Uterus (tissue), 4 donors: ENCODE data around the gene FUCA1. TPM values are rescaled to one million over a fixed set of nuclear protein-coding genes. Genes with fewer than 3 reads are reported as not detected.

Source experiments
- DNase-seq, 2 donors: peaks; one replicate each; pipeline ENCODE4 v3.0.0-alpha.2; 2019 to 2020
- H3K27ac ChIP-seq, 2 donors: fragments of 200-600 bp; sonication (generic); 1 replicate in 1 of 2; 2 replicates in 1 of 2; pipeline ENCODE4 v1.5.1; 2016 to 2018
- H3K27me3 ChIP-seq, 2 donors: fragments of 200-600 bp; sonication (generic); one replicate each; pipeline ENCODE4 v1.5.1; 2018 to 2019; ENCODE audit warnings: control low read depth in 1 of 2
- H3K36me3 ChIP-seq, 2 donors: fragments of 200-600 bp; sonication (generic); one replicate each; pipeline ENCODE4 v1.5.1; 2019; ENCODE audit warnings: control low read depth in 1 of 2
- H3K4me1 ChIP-seq, 2 donors: fragments of 200-600 bp; sonication (generic); one replicate each; pipeline ENCODE4 v1.5.1; 2018 to 2019; ENCODE audit warnings: control low read depth in 1 of 2
- H3K4me3 ChIP-seq, 2 donors: fragments of 200-600 bp; sonication (generic); 1 replicate in 1 of 2; 2 replicates in 1 of 2; pipeline ENCODE4 v1.5.1; 2018 to 2019; ENCODE audit warnings: mild to moderate bottlenecking in 1 of 2
- H3K9me3 ChIP-seq, 2 donors: fragments of 200-600 bp; sonication (generic); one replicate each; pipeline ENCODE4 v1.5.1; 2019; ENCODE audit warnings: control low read depth in 1 of 2
- CTCF ChIP-seq, 4 experiments: fragments of 200-600 bp in 2 of 4; fragments of 450-650 bp in 2 of 4; sonication (generic) in 2 of 4; IDR thresholded peaks; one replicate each; pipeline ENCODE4 v1.5.1; 2016 to 2019; ENCODE audit warnings: antibody characterized with exemption in 4 of 4, mild to moderate bottlenecking in 2 of 4, moderate library complexity in 1 of 4
- POLR2A ChIP-seq, 2 donors: fragments of 450-650 bp; IDR thresholded peaks; one replicate each; pipeline ENCODE4 v1.6.1; 2016; ENCODE audit warnings: antibody characterized with exemption in 2 of 2, mild to moderate bottlenecking in 1 of 2, moderate library complexity in 1 of 2
- intact Hi-C: fragments of 100-400 bp; cut with DNase I; formaldehyde crosslinking; loops from one replicate; pipeline ENCODE4 v1.15.1; 2023; ENCODE audit warnings: low total_unique reads
- total RNA-seq, 4 donors: library from RNA; depleted of rRNA in 3 of 4; stranded (reverse); fragments of >200 nt in 3 of 4; gene quantifications; one replicate each; pipeline versions ENCODE4 v1.1.0 to v1.2.4, GENCODE V29; 2014 to 2023
- donor health status: DM: yes; HTN: yes; CAD: no.

Gene FUCA1
- total RNA-seq, 4 donors from 2014 or later, result 1.8 to 50.0 (median 23.0) TPM

- H3K4me1 ChIP-seq, result no peaks in the 10 kb centered on the region
- H3K4me3 ChIP-seq, result no peak overlapping the region
- no peak for DNase-seq
- H3K27ac ChIP-seq, result no peak overlapping the region
- intact Hi-C loops, result no loop called here
- H3K27me3 ChIP-seq, result no peaks in the 10 kb centered on the region
- no peaks in the 10 kb centered on the region for H3K9me3 ChIP-seq
- H3K36me3 ChIP-seq, result no peaks in the 10 kb centered on the region
- TF ChIP-seq CTCF (IDR thresholded peaks at IDR 0.05) (no peak), POLR2A (IDR thresholded peaks at IDR 0.05) (no peak)
Observed at GRCh38 chr1:23895993-23896392, 27.9 kb upstream of the FUCA1 start.

DNA sequence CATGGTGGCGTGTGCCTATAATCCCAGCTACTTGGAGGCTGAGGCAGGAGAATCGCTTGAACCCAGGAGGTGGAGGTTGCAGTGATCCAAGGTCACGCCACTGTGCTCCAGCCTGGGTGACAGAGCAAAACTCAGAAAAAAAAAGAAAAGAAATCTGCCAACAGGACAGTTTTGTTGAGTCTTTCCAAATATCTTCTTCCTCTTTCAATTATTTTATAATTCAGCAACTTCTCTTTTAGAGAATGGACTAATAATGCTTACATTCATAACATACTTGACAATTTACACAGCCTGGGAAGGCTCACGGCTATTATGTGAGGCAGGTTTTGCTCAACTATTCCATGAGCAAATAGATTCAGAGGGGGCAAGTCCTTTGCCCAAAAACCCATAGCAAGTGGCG is 27.0 kb upstream of the FUCA1 start:
- no peak overlapping the region for H3K4me3 ChIP-seq
- H3K36me3 ChIP-seq, result no peaks in the 10 kb centered on the region
- no peak for TF ChIP-seq CTCF (IDR thresholded peaks at IDR 0.05)
- TF ChIP-seq POLR2A (IDR thresholded peaks at IDR 0.05), result no peak
- H3K4me1 ChIP-seq, result no peaks in the 10 kb centered on the region
- no peaks in the 10 kb centered on the region for H3K9me3 ChIP-seq
- no peak overlapping the region for H3K27ac ChIP-seq
- no peak for DNase-seq
- intact Hi-C loops, result no loop called here
- no peaks in the 10 kb centered on the region for H3K27me3 ChIP-seq

DNA sequence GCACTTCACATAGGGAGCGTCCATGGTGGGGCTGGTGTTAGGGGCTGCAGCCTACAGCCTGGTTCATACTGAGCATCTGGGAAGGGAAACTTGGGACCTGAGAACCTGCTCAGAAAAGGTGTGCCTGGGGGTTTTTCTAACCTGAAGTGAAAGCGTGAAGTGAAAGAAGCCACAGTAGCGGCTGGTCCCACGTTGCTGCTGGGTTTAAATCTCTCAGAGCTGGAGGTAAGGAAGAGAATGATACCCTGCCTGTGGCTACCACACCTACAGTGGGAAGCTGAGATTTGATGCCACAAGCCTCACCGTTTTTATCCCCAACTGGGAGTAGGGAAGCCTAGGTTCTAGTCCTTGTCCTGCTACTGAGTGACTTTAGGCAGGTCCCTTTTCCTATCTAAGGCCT is 21.0 kb upstream of the FUCA1 start:
- TF ChIP-seq CTCF (IDR thresholded peaks at IDR 0.05) (no peak), POLR2A (IDR thresholded peaks at IDR 0.05) (no peak)
- no peak overlapping the region for H3K27ac ChIP-seq
- no peaks in the 10 kb centered on the region for H3K36me3 ChIP-seq
- no peaks in the 10 kb centered on the region for H3K9me3 ChIP-seq
- intact Hi-C loops, result no loop called here
- no peaks in the 10 kb centered on the region for H3K27me3 ChIP-seq
- H3K4me3 ChIP-seq, result no peak overlapping the region
- no peaks in the 10 kb centered on the region for H3K4me1 ChIP-seq
- DNase-seq, result no peak

DNA sequence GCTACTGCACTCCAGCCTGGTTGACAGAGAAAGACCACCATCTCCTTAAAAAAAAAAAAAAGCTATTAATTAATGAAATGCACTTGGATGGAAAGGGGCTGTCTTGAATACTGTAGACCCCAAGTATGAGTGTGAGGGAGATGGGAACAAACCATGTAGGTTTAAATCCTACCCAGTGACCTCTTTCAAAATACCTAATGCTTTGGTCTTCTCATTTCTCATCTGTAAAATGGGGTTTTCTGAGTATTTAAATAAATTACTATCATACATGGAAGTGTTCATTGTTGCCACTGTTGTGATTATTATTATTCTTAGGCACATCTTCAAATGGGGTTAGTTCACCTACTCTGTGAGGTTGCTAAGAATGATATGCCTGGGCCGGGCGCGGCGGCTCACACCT is 17.1 kb upstream of the FUCA1 start:
- TF ChIP-seq CTCF (IDR thresholded peaks at IDR 0.05) (no peak), POLR2A (IDR thresholded peaks at IDR 0.05) (no peak)
- DNase-seq, result no peak
- Histone ChIP-seq H3K9me3 (no peaks in the 10 kb centered on the region), H3K36me3 (no peaks in the 10 kb centered on the region), H3K27ac (no peak overlapping the region), H3K27me3 (no peaks in the 10 kb centered on the region), H3K4me1 (no peaks in the 10 kb centered on the region), H3K4me3 (no peak overlapping the region)
- intact Hi-C loops, result no loop called here

- no peak for DNase-seq
- H3K9me3 ChIP-seq, result peaks cover 0 to 11% of the 10 kb centered on the region in 2 donors
- H3K27me3 ChIP-seq, result no peaks in the 10 kb centered on the region
- H3K27ac ChIP-seq, result no peak overlapping the region
- TF ChIP-seq CTCF (IDR thresholded peaks at IDR 0.05) (no peak), POLR2A (IDR thresholded peaks at IDR 0.05) (no peak)
- no peaks in the 10 kb centered on the region for H3K36me3 ChIP-seq
- no peaks in the 10 kb centered on the region for H3K4me1 ChIP-seq
- intact Hi-C loops, result no loop called here
- no peak overlapping the region for H3K4me3 ChIP-seq
Observed at GRCh38 chr1:23882746-23883145, 14.7 kb upstream of the FUCA1 start.
